Retinal pigment epithelial cell (primary cell): Measurements from ENCODE around the gene BIN1.

Source experiments
- DNase-seq: peaks from one replicate; pipeline ENCODE4 v3.0.0-alpha.2; 2010; ENCODE audit warnings: low read depth
- H3K4me3 ChIP-seq: 2 replicates; pipeline ENCODE4 v1.5.1; 2011; ENCODE audit warnings: mild to moderate bottlenecking, low read length, control low read depth, moderate library complexity
- CTCF ChIP-seq: conservative IDR thresholded peaks from 2 replicates; pipeline ENCODE4 v1.5.1; 2011; ENCODE audit warnings: low read depth, low read length, control low read depth, inconsistent platforms

The BIN1 gene

GRCh38 chr2:127068351-127068741, 38.6 kb downstream of the BIN1 start:
- DNase-seq = no peak
- no peak for TF ChIP-seq CTCF
- H3K4me3 ChIP-seq = no peak overlapping the region

- peak; percentile 97 for TF ChIP-seq CTCF
- DNase-seq = no peak
- no peak overlapping the region for H3K4me3 ChIP-seq
Observed at GRCh38 chr2:127067620-127068350, 39.2 kb downstream of the BIN1 start.

GRCh38 chr2:127066942-127067341, 40.0 kb downstream of the BIN1 start:
- H3K4me3 ChIP-seq = no peak overlapping the region
- no peak for TF ChIP-seq CTCF
- DNase-seq = no peak

- DNase-seq = no peak
- no peak overlapping the region for H3K4me3 ChIP-seq
- TF ChIP-seq CTCF = no peak
Observed at GRCh38 chr2:127065940-127066318, 41.0 kb downstream of the BIN1 start.

DNA sequence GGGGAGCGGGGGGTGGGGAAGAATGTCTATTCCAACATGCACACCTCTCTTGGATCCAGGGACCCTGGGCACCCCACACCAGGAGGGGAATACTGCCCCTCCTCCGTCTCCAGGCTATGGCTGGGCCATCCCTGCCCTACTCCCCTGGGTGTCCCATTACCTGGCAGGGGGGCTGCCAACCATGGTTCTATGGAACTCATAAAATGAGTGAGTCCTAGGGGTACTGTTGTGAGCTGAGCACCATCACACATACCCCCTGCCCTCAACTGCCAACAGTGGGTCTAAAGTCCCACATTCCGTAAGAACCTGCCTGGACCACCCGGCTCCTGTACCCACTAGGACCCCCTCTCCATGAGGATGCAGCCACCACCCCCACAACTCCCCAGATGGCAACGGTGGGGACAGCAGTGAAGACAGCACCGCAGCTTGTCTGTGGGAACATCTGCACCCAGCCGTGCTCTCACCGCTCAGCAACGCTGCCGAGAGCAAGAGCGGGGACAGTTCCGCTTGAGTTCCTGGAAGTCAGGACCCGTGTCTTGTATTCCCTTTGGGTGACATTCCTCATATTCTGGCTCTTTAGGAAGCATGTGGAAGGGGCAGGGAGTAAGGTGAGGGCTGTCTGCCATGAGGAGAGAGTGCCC, 41.5 kb downstream of the BIN1 start:
- no peak overlapping the region for H3K4me3 ChIP-seq
- DNase-seq = no peak
- no peak for TF ChIP-seq CTCF

DNA sequence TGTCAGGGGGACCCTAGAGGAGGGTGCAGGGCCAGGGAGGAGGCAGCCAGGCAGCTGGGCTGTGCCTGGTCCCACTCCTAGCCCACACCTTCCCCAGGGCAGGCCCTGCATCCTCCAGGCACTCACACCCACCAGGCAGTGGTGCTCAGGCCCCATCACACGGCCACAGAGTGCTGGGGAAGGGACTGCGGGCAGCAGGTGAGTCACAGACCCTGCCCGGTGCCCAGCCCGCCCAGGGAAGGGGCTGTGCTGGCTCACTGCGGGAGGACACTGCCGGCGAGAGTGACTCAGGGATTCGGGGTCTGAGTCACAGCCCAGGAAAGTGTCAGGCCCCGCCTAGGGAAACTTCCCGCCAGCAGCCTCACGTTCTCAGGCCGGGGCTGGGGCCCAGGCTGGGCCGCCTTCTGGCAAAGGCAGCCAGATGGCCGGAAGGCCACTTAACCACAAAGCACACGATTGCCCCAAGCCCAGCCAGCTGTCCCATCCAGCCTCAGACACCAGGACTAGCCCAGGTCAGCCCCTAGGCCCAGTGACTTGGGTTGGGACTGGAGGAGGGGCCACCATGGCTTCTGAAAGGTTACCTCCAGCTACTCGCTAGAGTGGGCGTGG, 42.2 kb downstream of the BIN1 start:
- DNase-seq = peak; percentile 87
- H3K4me3 ChIP-seq = no peak overlapping the region
- peak; percentile 38 for TF ChIP-seq CTCF
